Activated CD4-positive, alpha-beta T cell treated with anti-CD3 and anti-CD28 coated beads, Interleukin-2, amount 10 ng/mL, durations not matched to agents 7 days and 5 days (primary cell): ENCODE measurements around the gene PLEKHM3. TPM values are rescaled to one million over a fixed set of nuclear protein-coding genes. Genes with fewer than 3 reads are reported as not detected.

Experiments used
- CTCF ChIA-PET: fragments of 350-600 bp; sonication (Branson Sonifier 250); formaldehyde crosslinking; loops from one replicate; lab custom pipeline; 2021; ENCODE audit warnings: antibody characterized with exemption; lab: Charles Lee
- POLR2A ChIA-PET: fragments of 350-600 bp; sonication (Branson Sonifier 250); formaldehyde crosslinking; loops from one replicate; lab custom pipeline; 2021; ENCODE audit warnings: antibody characterized with exemption; lab: Charles Lee
- DNase-seq: peaks from one replicate; pipeline ENCODE4 v3.0.0-alpha.2; 2020
- H3K27ac Mint-ChIP-seq: one replicate; pipeline ENCODE4 v1.8.0; 2021; ENCODE audit warnings: mild to moderate bottlenecking, moderate library complexity, mixed read lengths
- H3K27me3 Mint-ChIP-seq: one replicate; pipeline ENCODE4 v1.8.0; 2021; ENCODE audit warnings: mixed read lengths
- H3K36me3 Mint-ChIP-seq: one replicate; pipeline ENCODE4 v1.8.0; 2021; ENCODE audit warnings: low read depth, mixed read lengths
- H3K4me1 Mint-ChIP-seq: one replicate; pipeline ENCODE4 v1.8.0; 2021; ENCODE audit warnings: mixed read lengths
- H3K4me3 Mint-ChIP-seq: one replicate; pipeline ENCODE4 v1.8.0; 2021; ENCODE audit warnings: mild to moderate bottlenecking, moderate library complexity, mixed read lengths
- H3K9me3 Mint-ChIP-seq: one replicate; pipeline ENCODE4 v1.8.0; 2021; ENCODE audit warnings: mixed read lengths
- total RNA-seq, 2 experiments: library from RNA; stranded (reverse); gene quantifications; one replicate each; pipeline ENCODE4 v1.2.3, GENCODE V29; 2021

PLEKHM3 gene
- total RNA-seq, 2 experiments from 2014 or later = 6.7 to 7.7 TPM

DNA sequence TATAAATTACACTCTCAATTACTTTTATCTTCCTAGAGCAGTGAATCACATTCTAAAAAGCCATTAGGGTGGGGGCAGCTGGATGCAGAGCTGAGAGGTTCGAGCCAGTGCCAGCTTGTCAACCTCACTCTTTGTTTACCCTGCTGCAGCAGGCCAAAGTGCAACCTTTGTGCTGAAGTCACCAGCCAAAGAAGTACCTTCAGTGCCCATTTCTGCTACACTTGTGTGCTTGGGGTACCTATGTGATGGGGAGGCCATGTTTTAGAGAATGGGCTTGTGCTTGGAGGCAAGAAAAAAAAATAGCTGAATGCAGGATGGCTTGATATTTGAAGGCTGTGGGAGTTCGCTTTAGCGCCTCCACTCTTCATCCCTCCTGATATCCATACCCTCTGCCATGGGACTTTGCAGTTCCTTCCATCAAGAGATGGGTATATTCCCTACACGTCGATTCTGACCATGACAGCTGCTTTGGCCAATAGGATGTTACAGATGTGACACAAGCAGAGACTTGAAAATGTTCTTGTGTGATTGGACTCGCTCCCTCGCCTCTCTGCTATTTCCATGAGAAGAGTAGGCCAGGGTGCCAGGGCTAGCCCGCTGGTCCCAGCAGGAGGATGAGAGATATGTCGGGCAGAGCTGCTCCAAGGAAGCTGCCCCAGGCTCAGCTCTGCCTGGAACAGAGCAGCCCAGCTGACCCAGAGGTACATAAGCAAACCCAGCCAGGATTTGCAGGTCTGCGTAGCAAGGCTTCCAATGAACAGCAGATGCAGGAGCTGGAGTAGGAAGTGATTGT lies 242.9 kb downstream of the PLEKHM3 start:
- Mint-ChIP-seq H3K4me1 (no peaks in the 10 kb centered on the region), H3K27ac (no peak overlapping the region), H3K4me3 (no peak overlapping the region), H3K9me3 (no peaks in the 10 kb centered on the region), H3K27me3 (peaks cover 13% of the 10 kb centered on the region), H3K36me3 (no peaks in the 10 kb centered on the region)
- ChIA-PET POLR2A (no interaction called here), CTCF (interaction anchor here (0.6 kb wide), 1 partner anchor 1425 kb away, joined by 3 read pairs; no protein-coding TSS in a partner anchor)
- DNase-seq = no peak

DNA sequence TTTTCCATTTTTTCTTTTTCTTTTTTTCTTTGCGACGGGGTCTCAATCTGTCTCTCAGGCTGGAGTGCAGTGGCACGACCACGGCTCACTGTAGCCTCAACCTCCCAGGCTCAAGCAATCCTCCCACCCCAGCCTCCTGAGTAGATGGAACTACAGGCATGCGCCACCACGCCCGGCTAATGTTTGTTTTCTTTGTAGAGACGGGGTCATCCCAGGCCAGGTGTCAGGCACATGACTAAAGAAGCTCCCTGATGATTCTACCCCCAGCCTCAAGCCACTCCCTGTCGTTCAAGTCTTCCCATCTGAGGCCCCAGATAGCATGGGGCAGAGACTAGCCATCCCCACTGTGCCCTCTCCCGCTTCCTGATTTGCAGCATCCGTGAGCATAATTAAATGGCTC lies 245.8 kb downstream of the PLEKHM3 start:
- POLR2A ChIA-PET = no interaction called here
- no peak for DNase-seq
- peaks cover 13% of the 10 kb centered on the region for H3K27me3 Mint-ChIP-seq
- no peak overlapping the region for H3K4me3 Mint-ChIP-seq
- H3K27ac Mint-ChIP-seq = no peak overlapping the region
- peaks cover 5% of the 10 kb centered on the region for H3K4me1 Mint-ChIP-seq
- no peaks in the 10 kb centered on the region for H3K9me3 Mint-ChIP-seq
- no peaks in the 10 kb centered on the region for H3K36me3 Mint-ChIP-seq
- CTCF ChIA-PET = no interaction called here

DNA sequence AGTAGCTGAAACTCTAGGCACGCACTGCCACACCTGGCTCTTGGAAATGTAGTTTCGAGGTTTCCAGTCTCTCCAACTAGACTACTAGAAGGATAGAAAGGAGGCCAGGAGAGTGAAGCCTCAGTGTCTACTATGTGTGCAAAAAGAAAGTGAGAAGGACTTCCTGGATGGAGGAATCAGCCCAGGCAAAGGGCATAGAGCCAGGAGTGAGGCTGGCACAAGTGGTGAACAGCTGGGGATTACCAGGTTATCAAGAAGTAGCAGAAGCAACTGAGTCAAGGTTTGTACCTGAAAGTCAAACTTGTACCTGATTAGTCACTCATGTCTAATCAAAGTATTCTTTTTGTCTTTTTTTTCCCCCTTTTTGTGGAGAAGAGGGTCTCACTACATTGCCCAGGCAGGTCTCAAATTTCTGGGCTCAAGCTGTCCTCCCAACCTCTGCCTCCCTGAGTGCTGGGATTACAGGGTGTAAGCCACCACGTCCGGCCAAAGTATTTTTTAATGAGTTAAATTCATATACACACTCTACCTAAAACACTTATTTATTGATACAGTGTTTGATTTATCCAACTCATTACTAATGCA lies 246.9 kb downstream of the PLEKHM3 start:
- DNase-seq = no peak
- Mint-ChIP-seq H3K9me3 (no peaks in the 10 kb centered on the region), H3K27me3 (peaks cover 13% of the 10 kb centered on the region), H3K27ac (no peak overlapping the region), H3K4me3 (no peak overlapping the region), H3K36me3 (no peaks in the 10 kb centered on the region), H3K4me1 (peaks cover 5% of the 10 kb centered on the region)
- ChIA-PET POLR2A (no interaction called here), CTCF (interaction anchor here (0.6 kb wide), 1 partner anchor 17 kb away, joined by 5 read pairs; no protein-coding TSS in a partner anchor)

DNA sequence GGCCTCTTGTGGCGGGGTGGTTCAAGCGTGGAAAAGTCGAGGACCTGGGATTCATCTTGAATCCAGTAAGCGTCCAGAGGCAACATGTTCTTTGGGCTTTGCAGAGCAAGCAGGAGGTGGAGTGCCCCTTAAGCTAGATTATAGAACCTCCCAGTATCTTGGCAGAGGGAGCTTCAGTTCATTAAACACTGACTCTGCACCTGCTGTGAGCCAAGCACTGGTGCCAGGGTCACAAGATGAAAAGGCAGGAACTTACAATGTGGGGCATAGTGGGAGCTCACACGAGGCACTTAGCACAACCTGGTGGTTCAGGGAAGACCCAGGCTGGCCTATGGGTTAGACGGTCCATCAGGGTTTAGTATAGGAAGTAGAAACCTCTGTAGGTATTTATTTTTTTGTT lies 248.2 kb downstream of the PLEKHM3 start:
- no peak for DNase-seq
- no peak overlapping the region for H3K27ac Mint-ChIP-seq
- POLR2A ChIA-PET = no interaction called here
- CTCF ChIA-PET = interaction anchor here (0.8 kb wide), 1 partner anchor 10 kb away, joined by 3 read pairs; no protein-coding TSS in a partner anchor
- no peaks in the 10 kb centered on the region for H3K9me3 Mint-ChIP-seq
- no peaks in the 10 kb centered on the region for H3K36me3 Mint-ChIP-seq
- H3K4me3 Mint-ChIP-seq = no peak overlapping the region
- peaks cover 8% of the 10 kb centered on the region for H3K27me3 Mint-ChIP-seq
- peaks cover 6% of the 10 kb centered on the region for H3K4me1 Mint-ChIP-seq

DNA sequence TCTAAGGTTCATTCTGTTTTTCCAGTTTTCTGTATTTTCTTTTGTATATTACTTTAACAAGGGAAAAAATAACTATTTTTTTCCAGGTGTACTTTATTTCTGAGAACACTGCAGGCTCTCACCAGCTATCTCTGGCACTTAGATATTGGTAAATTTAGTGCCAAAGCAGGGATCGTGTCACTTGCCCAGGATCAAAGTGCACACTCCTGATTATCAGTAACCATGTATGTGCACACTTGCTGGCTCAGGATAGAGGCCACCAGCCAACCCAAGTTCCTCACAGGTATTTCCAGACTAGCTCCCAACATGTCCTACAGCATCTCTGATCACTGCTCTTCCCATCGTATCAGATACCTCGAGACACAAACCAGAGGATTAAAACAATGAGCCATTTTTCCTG lies 249.9 kb downstream of the PLEKHM3 start:
- Mint-ChIP-seq H3K27ac (no peak overlapping the region), H3K4me3 (no peak overlapping the region), H3K36me3 (no peaks in the 10 kb centered on the region), H3K9me3 (no peaks in the 10 kb centered on the region), H3K27me3 (peaks cover 13% of the 10 kb centered on the region), H3K4me1 (peaks cover 11% of the 10 kb centered on the region)
- ChIA-PET CTCF (interaction anchor here (1.3 kb wide), 1 partner anchor 258 kb away, joined by 4 read pairs; no protein-coding TSS in a partner anchor), POLR2A (no interaction called here)
- DNase-seq = no peak

DNA sequence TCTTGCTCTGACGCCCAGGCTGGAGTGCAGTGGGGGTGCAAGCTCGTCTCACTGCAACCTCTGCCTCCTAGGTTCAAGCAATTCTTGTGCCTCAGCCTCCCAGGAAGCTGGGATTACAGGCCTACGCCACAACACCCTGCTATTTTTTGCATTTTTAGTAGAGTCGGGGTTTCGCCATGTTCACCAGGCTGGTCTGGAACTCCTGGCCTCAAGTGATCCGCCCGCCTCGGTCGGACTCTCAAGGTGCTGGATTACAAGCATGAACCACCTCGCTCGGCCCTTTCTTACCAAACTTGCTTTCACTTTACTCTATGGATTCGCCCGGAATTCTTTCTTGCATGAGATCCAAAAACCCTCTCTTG lies 252.5 kb downstream of the PLEKHM3 start:
- POLR2A ChIA-PET = no interaction called here
- H3K27ac Mint-ChIP-seq = no peak overlapping the region
- peaks cover 27% of the 10 kb centered on the region for H3K4me1 Mint-ChIP-seq
- no peak for DNase-seq
- H3K4me3 Mint-ChIP-seq = no peak overlapping the region
- CTCF ChIA-PET = no interaction called here
- H3K36me3 Mint-ChIP-seq = no peaks in the 10 kb centered on the region
- H3K27me3 Mint-ChIP-seq = peaks cover 28% of the 10 kb centered on the region
- H3K9me3 Mint-ChIP-seq = no peaks in the 10 kb centered on the region

DNA sequence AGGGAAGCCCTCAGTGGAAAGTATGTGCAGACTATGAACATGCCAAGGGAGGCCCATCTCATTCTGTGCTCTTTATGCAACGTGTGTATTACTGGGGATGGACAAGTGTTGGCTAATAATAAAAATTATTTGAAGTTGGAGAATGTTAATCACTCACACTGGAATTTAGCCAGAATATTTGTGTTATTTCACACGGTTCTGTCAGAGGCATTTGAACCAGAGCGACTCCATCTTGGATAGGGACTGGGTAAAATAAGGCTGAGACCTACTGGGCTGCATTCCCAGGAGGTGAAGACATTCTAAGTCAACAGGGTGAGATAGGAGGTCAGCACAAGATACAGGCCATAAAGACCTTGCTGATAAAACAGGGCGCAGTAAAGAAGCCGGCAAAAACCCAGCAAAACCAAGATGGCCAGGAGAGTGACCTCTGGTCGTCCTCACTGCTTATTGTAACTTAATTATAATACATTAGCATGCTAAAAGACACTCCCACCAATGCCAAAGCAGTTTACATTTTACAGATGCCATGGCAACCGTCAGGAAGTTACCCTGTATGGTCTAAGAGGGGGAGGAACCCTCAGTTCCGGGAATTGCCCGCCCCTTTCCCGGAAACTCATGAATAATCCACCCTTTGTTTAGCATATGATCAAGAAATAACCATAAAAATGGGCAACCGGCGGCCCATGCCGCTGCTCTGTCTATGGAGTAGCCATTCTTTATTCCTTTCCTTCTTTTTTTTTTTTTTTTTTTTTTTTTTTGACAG lies 253.1 kb downstream of the PLEKHM3 start:
- H3K4me3 Mint-ChIP-seq = no peak overlapping the region
- peaks cover 32% of the 10 kb centered on the region for H3K27me3 Mint-ChIP-seq
- no peak overlapping the region for H3K27ac Mint-ChIP-seq
- POLR2A ChIA-PET = no interaction called here
- peaks cover 32% of the 10 kb centered on the region for H3K4me1 Mint-ChIP-seq
- H3K9me3 Mint-ChIP-seq = no peaks in the 10 kb centered on the region
- CTCF ChIA-PET = no interaction called here
- peak; percentile 20 for DNase-seq
- H3K36me3 Mint-ChIP-seq = peaks cover under 1% of the 10 kb centered on the region

DNA sequence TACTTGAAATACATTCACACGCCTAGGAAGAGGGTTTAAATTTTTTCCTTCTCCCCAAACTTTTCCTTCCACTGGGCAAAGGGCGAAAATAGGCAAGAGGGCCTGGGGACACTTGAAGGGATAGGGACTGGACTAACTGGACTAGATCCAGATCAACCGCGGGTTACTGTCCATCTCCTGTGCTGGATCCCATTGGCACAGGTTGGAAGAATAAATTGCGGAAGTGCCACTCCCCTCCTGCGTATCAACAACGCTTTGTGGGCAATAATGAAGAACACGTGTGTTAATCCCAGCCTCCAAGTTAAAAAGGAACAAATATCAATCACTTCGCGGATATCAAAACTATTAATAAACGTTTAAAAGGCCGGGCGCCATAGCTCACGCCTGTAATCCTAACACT lies 253.9 kb downstream of the PLEKHM3 start:
- Mint-ChIP-seq H3K36me3 (peaks cover 1% of the 10 kb centered on the region), H3K27me3 (peaks cover 37% of the 10 kb centered on the region), H3K9me3 (no peaks in the 10 kb centered on the region), H3K27ac (no peak overlapping the region), H3K4me3 (no peak overlapping the region), H3K4me1 (peaks cover 37% of the 10 kb centered on the region)
- DNase-seq = no peak
- ChIA-PET CTCF (no interaction called here), POLR2A (no interaction called here)

Other genes starting within 250 kb of the PLEKHM3 start
- gene CRYGD, start 99.0 kb upstream of the PLEKHM3 start, total RNA-seq = not detected
- not detected for gene CRYGC, start 104.3 kb upstream of the PLEKHM3 start, total RNA-seq
- gene CRYGB, start 120.6 kb upstream of the PLEKHM3 start, total RNA-seq = not detected
- gene CRYGA, start 138.1 kb upstream of the PLEKHM3 start, total RNA-seq = not detected
- gene C2orf80, start 164.5 kb upstream of the PLEKHM3 start, total RNA-seq = not detected
- 10 to 100 TPM; 25.1 to 27.3 TPM for gene IDH1, start 229.5 kb upstream of the PLEKHM3 start, total RNA-seq
- 10 to 100 TPM; 32.7 to 34.7 TPM for gene PIKFYVE, start 240.7 kb upstream of the PLEKHM3 start, total RNA-seq